Mucosa of rectum (tissue), 2 donors: Measurements from ENCODE around the gene SIL1.
"Not testable (repeated sequence)": the region's sequence is repeated elsewhere in the genome, so short reads cannot be mapped to it uniquely, and the experiment has no call there.

Experiments
- H3K27ac ChIP-seq, 2 donors: one replicate each; pipeline ENCODE4 v1.7.0; 2013; ENCODE audit warnings: inconsistent platforms in 2 of 2, low read depth in 2 of 2, low read length in 2 of 2
- H3K27me3 ChIP-seq, 2 donors: one replicate each; pipeline ENCODE4 v1.7.0; 2013; ENCODE audit warnings: low read length in 2 of 2; ENCODE audit not compliant: control insufficient read depth in 2 of 2, insufficient read depth in 2 of 2
- H3K36me3 ChIP-seq, 2 donors: one replicate each; pipeline ENCODE4 v1.7.0; 2013; ENCODE audit warnings: low read length in 2 of 2; ENCODE audit not compliant: control insufficient read depth in 2 of 2, insufficient read depth in 2 of 2
- H3K4me1 ChIP-seq, 2 donors: one replicate each; pipeline ENCODE4 v1.7.0; 2013; ENCODE audit warnings: low read length in 2 of 2, mild to moderate bottlenecking in 1 of 2; ENCODE audit not compliant: control insufficient read depth in 2 of 2, insufficient read depth in 2 of 2
- H3K4me3 ChIP-seq, 2 donors: one replicate each; pipeline ENCODE4 v1.7.0; 2013; ENCODE audit warnings: low read length in 2 of 2
- H3K9ac ChIP-seq, 2 donors: one replicate each; pipeline ENCODE4 v1.7.0; 2013; ENCODE audit warnings: low read length in 2 of 2, low read depth in 1 of 2, mild to moderate bottlenecking in 1 of 2
- H3K9me3 ChIP-seq, 2 donors: one replicate each; pipeline ENCODE4 v1.7.0; 2013; ENCODE audit warnings: low read length in 2 of 2; ENCODE audit not compliant: control insufficient read depth in 2 of 2
- donor health status: healthy.
- donor health status: Normal muscosa, but diverticular disease.

Gene SIL1

DNA sequence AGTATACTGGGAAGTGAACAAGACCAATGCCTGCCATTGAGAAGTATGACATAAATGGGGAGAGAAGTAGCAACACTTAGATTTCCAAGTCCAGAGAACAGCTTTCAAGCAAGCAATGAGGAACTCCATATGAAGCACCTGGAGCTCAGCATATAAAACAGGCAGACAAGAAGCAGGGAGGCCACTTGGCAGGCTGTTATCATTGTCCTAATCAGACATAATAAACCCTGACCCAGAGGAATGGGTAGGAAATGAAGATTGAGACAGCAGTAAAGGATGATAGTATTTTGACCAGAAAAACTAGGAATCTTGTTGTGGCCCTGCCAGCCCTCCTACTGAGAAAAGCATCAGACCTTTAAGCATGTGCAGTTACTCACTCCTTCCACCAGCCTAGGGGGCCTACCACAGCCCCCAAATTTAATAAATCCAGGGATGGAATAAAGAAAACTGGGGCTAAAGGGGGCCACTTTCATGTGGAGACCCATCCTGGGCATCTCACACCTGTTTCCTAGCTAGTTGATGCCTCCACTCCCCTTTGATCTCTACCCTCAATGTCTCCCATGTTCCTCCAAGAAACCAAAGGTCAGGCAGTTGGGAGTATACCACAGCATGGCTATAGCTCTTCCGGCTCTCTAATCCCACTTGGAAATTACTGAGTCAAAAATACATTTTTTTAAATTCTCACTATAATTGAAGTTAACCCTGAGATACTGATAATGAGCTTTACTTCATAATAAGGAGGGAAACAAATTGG, 135.1 kb downstream of the SIL1 start:
- Histone ChIP-seq H3K27ac (no peak overlapping the region), H3K4me1 (no peaks in the 10 kb centered on the region), H3K4me3 (no peak overlapping the region), H3K9ac (no peak overlapping the region), H3K9me3 (no peaks in the 10 kb centered on the region), H3K27me3 (no peaks in the 10 kb centered on the region), H3K36me3 (no peaks in the 10 kb centered on the region)

DNA sequence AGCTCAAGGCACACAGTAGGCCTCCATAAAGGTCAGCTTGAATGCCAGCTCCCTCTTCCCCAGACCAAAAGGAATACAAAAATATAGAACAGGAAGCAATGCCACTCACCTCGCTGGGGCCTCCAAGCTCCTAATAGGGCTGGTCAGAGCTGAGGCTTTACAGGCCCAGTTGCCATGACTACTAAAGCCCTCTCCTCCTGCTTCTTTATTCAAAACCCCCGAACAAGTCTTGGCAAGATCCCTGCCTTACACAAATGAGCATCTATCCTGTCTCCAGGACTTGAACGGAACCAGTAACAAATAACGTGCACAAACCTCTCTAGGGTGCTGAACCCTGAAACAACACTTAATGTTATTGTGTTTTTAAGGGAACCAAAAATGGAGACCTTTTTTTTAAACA, 136.3 kb downstream of the SIL1 start:
- Histone ChIP-seq H3K4me1 (no peaks in the 10 kb centered on the region), H3K4me3 (no peak overlapping the region), H3K27me3 (no peaks in the 10 kb centered on the region), H3K9me3 (no peaks in the 10 kb centered on the region), H3K36me3 (no peaks in the 10 kb centered on the region), H3K27ac (no peak overlapping the region), H3K9ac (no peak overlapping the region)

DNA sequence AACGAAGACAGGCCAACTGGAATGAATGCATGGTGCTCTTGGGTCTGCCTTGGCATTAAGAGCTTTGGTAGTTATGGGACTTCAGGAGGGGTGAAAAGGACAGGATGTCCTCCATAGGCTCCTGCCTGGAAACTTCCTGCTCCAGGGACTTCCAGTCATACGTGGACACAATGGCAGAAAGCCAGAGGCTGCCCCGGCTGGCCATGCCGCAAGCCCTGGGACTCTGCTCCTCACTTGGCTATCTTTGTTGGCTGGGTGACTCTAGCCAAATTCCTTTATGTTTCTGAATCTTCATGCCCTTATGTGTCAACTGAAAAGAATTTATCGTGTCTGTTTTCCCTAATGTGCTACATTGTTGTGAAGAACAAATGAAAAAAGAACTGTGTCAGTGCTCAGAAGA, 136.9 kb downstream of the SIL1 start:
- no peaks in the 10 kb centered on the region for H3K27me3 ChIP-seq
- no peaks in the 10 kb centered on the region for H3K9me3 ChIP-seq
- H3K27ac ChIP-seq = no peak overlapping the region
- H3K9ac ChIP-seq = no peak overlapping the region
- H3K4me1 ChIP-seq = no peaks in the 10 kb centered on the region
- no peak overlapping the region for H3K4me3 ChIP-seq
- H3K36me3 ChIP-seq = no peaks in the 10 kb centered on the region

DNA sequence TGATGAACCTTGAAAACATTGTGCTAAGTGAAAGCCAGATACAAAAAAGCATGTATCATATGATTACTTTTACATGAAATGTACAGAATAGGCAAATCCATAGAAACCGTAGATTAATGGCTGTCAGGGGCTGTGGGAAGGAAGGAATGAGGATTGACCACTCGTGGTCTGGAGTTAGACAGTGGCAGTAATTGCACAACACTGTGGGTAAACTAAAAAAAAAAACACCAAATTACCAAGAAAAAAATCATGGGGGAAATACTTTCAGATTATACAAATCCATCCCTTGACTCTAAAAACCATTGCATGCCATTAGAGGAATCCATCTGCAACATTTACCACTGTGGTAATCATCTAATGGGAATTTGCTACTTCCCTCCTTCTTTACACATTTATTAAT, 140.0 kb downstream of the SIL1 start:
- Histone ChIP-seq H3K4me1 (no peaks in the 10 kb centered on the region), H3K27me3 (no peaks in the 10 kb centered on the region), H3K36me3 (no peaks in the 10 kb centered on the region), H3K9me3 (no peaks in the 10 kb centered on the region), H3K9ac (no peak overlapping the region), H3K27ac (no peak overlapping the region), H3K4me3 (no peak overlapping the region)

DNA sequence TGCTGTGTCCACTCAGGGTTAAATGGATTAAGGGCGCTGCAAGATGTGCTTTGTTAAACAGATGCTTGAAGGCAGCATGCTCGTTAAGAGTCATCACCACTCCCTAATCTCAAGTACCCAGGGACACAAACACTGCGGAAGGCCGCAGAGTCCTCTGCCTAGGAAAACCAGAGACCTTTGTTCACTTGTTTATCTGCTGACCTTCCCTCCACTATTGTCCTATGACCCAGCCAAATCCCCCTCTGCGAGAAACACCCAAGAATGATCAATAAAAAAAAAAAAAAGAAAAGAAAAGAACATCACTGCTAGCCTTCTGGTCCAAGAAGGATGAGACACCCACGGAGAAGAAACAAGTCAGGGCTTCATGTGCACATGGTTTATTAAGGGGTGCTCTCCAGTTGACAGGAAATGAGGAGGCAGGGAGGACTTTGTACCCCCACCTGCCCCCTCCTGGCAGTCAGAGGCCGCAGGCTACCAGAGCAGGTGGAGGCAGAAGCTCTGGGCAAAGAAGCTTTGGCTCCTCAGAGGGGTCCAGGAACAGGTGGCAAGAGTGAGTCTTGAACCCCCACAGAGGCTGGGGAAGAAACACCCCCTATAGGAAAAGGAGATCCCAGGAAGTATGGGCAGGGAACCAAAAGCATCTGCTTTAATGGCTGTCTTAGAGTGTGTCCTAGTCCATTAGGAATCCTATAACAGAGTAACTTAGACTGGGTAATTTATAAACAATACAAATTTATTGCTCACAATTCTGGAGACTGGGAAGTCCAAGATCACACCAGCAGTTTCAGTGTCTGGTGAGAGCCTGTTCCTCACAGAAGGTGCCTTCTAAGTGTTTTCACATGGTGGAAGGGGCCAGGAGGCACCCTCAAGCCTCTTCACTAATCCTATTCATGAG, 140.9 kb downstream of the SIL1 start:
- H3K4me1 ChIP-seq = not testable (repeated sequence)

DNA sequence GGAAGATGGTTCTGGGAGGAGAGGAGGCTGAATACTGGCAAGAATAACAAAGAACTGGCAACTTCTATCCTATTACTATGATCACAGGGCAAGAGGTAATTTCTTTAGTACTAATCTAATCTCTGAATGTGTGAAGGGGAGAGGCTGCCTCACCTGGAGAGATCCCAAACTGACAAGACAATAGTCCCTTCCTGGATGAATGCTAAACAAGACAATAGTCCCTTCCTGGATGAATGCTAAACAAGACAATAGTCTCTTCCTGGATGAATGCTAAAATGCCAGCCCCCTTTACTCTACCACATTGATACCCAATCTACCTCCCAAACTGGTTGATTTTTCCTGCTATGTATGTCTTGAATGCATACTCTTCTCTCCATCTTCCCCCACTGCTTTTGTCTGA, 145.2 kb downstream of the SIL1 start:
- Histone ChIP-seq H3K9ac (no peak overlapping the region), H3K4me1 (peaks cover 0 to 5% of the 10 kb centered on the region in 2 donors), H3K9me3 (no peaks in the 10 kb centered on the region), H3K27me3 (no peaks in the 10 kb centered on the region), H3K4me3 (no peak overlapping the region), H3K36me3 (no peaks in the 10 kb centered on the region), H3K27ac (no peak overlapping the region)

More for the DNA sequence above, 140.9 kb downstream of the SIL1 start:
- H3K36me3 ChIP-seq, H3K4me3 ChIP-seq, H3K27me3 ChIP-seq, H3K27ac ChIP-seq, H3K9ac ChIP-seq, H3K9me3 ChIP-seq: not testable (repeated sequence)

DNA sequence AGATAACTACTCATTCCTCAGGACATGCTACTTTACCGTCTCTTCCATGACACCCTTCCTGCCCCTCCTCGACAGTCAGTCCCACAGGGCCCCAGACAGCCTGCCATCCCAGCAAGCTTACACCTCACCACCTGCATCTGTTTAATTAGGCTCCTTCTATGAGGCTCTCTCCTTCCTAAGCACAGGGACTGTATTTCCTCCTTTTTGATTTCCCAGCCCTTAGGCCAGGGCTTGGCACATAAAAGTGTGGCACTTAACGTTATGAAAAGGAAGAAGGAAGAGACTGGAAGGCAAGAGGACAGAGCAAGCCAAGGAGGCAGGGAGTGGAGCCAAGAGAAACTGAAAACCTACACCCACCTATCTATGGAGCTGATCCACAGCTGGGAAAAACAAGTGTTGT, 146.8 kb downstream of the SIL1 start:
- Histone ChIP-seq H3K27ac (no peak overlapping the region), H3K9ac (no peak overlapping the region), H3K4me3 (no peak overlapping the region)

DNA sequence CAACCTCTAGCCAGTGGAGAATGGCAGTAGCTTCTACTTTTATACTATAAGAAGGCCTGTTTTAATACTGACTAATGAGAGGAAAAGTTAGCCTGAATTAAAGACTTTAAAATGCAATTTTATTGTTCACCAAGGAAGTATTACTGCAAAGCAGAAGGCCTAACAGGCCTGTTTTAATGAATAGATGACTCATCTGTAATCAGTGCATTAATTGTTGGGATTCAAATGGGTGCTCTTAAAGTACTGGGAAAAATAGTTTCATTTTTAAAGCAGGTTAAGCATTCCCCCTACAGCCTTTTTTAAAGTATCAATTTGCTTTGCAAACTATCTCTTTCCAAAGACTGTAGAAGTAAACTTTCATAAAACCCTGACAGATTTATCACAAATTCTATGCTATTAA, 147.7 kb downstream of the SIL1 start:
- Histone ChIP-seq H3K4me3 (no peak overlapping the region), H3K27ac (no peak overlapping the region), H3K36me3 (no peaks in the 10 kb centered on the region), H3K9me3 (no peaks in the 10 kb centered on the region), H3K4me1 (peaks cover 0 to 5% of the 10 kb centered on the region in 2 donors), H3K9ac (no peak overlapping the region), H3K27me3 (no peaks in the 10 kb centered on the region)

More for the DNA sequence above, 146.8 kb downstream of the SIL1 start:
- H3K4me1 ChIP-seq = peaks cover 0 to 5% of the 10 kb centered on the region in 2 donors
- H3K27me3 ChIP-seq = no peaks in the 10 kb centered on the region
- H3K9me3 ChIP-seq = no peaks in the 10 kb centered on the region
- H3K36me3 ChIP-seq = no peaks in the 10 kb centered on the region

DNA sequence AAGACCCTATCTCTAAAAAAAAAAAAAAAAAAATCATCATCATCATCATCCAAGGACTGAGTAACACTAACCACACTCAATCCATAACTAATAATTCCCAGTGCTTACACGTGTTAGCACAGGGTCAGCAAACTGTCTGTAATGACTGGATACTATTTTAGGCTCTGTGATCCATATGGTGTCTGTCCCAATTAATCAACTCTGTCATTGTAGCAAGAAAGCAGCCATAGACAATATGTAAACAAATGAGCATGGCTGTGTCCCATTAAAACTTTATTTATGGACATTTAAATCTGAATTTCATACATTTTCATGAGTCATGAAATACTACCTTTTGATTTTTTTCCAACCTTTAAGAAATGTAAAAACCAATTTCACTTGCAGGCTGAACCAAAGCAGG, 148.4 kb downstream of the SIL1 start:
- Histone ChIP-seq H3K36me3 (no peaks in the 10 kb centered on the region), H3K9ac (no peak overlapping the region), H3K4me1 (peaks cover 0 to 5% of the 10 kb centered on the region in 2 donors), H3K9me3 (no peaks in the 10 kb centered on the region), H3K27me3 (no peaks in the 10 kb centered on the region), H3K27ac (no peak overlapping the region), H3K4me3 (no peak overlapping the region)

DNA sequence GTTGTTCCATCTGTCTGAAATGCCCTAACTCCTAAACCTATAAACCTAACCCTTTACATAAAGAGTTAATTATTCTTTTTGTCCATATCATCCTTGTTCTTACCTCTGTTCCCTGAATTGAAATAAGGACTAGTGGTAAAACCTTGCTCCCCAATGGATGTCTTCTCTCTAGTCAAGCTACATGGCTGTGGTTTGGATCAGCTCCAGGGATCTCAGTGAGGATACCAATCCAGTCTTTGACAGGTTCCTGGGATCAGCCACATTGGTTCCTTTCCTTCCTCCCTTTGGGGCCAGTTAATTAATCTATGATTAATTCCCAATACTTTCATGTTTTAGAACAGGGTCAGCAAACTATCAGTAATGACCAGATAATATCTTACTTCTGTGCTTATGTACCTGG, 151.6 kb downstream of the SIL1 start:
- H3K9me3 ChIP-seq = no peaks in the 10 kb centered on the region
- H3K9ac ChIP-seq = no peak overlapping the region
- H3K4me1 ChIP-seq = peaks cover 0 to 2% of the 10 kb centered on the region in 2 donors
- H3K27ac ChIP-seq = no peak overlapping the region
- no peak overlapping the region for H3K4me3 ChIP-seq
- peaks cover 0 to 4% of the 10 kb centered on the region in 2 donors for H3K36me3 ChIP-seq
- no peaks in the 10 kb centered on the region for H3K27me3 ChIP-seq
